HK-2 (cell line): ENCODE results near the gene RSPH1.

Source experiments
- DNase-seq: peaks from one replicate; pipeline ENCODE4 v3.0.0-alpha.2; 2018; ENCODE audit not compliant: unreplicated experiment

The RSPH1 gene

DNA sequence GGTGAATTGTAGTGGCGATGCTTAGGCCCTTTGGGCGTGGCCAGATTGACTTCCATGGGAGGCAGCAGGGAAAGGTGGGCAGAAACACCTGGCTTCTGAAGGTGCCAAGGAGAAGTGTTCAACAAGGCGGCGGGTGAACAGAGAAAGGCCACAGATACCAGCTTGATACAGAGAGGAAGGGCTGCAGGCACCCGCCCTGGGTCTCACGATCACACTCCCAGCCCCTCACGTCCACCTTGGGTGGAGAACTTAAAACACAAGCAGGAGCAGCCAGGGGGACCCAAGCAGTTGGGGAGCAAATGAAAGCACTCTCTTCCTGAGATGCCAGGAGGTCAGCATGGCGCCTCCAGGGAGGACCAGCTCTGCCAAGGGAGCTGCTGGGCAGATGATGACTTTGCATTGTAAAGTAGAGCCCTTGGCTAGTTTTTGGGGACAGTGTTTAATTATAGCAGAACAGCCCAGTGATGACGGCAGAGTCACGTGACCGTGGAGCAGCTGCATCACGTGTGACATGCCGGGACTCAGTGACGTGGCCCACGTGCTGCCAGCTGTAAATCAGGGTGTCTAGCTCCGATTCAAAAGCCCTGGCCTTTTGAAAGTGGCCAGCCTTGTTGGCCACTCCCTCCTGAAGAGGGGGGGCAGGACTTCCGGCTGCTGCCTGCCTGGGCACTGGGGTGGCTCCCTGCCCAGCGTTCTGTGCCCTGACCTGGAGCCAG lies 36.6 kb upstream of the RSPH1 start:
- no peak for DNase-seq

DNA sequence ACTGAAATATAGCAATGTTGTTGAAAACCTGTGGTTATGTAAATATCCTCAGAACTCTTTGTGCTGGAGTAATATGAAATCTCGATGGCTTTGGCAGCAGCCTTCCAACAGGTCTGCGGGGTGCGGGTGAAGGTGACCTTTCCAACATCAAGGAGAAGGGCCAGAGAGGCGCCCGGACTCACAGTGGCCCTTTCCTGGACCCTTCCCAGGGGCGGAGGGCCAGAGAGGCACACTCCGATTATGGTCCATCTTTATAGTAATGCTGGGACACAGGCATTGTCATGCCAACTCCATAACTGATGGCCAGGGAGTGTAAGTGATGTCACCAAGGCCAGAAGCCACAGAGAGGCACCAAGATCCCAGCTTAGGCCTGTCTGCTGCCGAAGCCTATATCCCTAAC lies 35.7 kb upstream of the RSPH1 start:
- DNase-seq = no peak

DNA sequence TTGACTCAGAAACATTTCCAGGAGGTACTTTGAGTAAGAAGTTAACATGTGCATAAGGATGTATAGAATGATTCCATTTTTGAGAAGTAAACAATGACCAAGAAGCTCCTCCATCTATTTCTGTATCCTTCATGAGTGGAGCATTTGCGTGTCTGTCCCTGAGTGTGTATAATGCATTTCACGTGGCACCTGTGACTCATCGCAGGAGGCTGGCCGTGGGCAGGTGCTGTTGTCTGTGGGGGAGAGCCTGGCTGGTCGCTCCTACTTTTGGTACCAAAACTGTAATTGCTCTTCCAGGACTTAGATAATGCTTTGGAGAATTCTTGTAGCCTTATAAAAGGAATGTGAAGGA lies 34.1 kb upstream of the RSPH1 start:
- DNase-seq = no peak

DNA sequence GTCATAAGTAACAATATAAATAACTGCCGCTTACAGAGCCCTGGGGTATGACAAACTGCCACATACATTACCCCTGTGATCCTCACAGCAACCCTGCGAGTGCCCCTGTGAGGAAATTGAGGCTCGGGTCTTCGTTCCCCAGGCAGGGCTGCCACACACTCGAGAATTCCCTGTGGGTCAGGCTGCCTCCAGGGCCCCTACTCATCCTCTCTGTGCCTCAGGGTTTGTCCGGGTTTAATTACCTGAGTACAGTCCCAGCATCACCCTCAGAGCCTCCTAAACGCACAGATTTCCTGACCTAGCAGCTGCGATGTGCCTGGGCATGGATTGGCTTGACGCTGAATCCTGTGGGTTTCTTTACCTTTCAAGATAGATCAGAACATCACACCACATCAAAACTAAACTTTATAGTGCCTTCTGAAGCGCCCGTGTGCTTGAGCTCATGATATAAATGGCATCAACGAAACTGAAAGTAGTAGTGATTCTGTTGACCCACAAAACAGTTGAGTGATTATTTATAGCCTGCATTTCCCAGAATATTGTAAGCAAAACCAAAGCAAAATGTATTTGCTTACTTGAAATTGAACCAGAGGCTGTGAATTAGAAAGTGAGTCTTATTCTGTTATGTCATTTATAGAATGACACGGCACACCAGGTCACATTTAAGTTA lies 31.6 kb upstream of the RSPH1 start:
- DNase-seq = no peak

DNA sequence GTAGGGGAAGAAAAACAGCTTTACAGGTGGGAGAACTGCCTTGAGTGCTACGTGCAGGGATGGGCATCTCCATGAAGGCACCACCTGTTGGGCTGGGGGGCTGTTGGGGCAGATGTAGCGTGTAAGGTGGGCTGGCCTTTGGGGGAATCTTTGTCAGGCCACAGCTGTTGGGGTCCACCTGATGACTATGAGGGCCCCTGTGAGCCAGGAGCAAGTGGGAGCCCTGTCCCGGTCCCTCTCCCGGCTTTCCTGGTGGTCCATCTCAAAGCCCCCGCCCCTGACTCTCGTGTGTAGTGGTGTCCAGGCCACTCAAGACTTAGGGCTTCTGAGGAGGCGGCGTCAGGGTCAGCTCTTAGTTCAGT lies 31.1 kb upstream of the RSPH1 start:
- DNase-seq = no peak

DNA sequence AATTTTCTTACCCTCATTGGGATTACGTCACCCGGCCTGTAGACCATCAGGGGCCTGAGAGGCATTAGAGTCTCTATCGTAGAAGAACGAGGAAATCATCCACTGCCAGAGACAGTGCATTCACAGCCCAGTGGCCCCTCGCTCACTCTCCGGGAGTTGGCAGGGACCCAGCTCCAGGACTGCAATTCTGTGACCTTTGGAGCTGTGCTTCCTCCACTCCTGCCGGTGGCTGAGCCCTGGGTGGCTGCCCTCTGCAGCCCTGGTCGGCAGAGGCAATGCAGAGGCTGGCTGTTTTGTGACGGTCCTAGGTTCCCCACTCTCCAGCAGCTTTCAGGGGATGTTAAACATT lies 30.3 kb upstream of the RSPH1 start:
- no peak for DNase-seq

DNA sequence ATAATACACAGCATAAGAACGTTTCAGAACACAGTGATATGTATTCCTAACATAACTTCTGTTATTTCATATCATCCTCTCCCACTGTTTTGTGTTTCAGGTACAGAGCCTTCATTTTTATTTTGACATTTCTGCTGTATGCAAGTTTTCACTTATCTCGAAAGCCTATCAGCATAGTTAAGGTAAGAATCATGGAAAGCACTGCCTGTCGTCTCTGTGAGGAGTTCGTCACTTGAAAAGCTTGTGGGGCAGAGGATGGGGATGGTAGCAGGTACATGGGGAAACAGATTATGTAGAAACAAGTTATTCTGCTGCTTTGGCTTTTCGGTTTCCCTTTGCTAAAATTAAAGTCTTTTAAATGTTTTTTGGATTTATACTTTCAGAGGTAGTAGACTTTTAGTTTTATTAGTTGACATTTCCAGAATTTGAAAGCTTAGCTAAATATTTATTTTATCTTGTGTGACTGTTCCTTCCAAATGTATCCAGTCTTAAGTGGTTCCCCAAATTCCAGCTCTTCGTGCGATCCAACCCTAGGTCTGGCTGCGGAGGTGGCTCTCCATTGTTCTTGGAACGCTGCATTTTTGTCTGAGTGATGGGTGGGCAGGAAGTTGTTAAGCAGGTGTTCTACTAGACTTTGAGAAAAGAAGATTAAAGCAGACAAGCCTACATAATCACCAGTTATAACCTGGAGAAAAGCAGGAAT lies 29.8 kb upstream of the RSPH1 start:
- no peak for DNase-seq

DNA sequence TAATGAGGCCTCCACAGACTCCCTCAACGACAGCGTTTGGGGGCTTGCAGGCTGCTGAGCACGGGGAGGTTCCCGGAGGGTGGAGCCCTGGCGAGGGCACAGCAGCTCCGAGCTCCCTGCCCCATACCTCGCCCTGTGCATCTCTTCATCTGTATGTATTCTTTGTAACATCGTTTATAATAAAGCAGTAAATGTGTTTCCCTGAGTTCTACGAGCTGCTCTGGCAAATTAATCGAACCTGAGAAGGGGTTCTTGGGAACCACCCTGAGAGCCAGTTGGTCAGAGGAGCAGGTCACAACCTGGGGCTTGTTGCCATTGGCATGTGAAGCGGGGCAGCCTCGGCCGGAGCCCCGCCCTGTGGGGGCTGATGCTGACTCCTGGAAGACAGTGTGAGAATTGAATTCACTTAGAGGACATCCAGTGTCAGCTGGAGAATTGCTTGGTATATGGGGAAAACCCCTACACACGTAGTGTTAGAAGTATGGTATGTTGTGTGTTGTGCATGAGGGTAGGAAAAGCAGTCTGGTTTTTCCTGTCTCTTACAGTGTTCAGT lies 29.1 kb upstream of the RSPH1 start:
- no peak for DNase-seq

DNA sequence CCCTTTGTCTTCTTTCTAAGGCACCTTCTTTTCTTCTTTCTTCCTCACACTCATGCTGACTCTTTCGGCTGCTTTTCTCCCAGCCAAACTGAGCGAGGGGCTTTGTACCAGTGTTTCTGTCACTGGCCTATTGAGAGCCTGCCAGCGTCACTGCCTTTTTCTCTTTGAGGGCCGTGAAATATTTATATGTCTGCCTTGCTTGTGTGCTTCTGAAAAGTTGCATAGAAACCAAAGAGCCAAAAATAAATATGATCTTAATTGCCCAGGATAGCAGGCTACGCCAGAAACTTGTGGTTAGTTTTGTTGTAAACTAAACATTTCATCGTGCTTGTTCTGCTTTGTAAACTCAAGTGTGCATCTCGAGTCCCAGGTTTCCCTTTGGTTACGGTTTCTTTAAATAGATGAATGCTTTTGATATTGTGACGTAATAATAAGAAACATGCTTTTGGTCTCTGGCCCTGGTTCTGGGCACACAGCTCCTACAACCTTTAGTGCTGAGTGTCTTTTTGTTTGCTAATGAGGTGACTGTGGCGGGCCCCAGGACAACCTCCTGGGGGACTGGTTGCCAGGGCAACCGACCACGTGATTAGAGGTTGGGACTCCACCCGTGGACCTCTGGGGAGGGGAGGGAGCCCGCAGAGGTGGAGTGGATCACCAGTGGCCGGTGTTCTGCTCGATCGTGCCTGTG lies 28.5 kb upstream of the RSPH1 start:
- no peak for DNase-seq

DNA sequence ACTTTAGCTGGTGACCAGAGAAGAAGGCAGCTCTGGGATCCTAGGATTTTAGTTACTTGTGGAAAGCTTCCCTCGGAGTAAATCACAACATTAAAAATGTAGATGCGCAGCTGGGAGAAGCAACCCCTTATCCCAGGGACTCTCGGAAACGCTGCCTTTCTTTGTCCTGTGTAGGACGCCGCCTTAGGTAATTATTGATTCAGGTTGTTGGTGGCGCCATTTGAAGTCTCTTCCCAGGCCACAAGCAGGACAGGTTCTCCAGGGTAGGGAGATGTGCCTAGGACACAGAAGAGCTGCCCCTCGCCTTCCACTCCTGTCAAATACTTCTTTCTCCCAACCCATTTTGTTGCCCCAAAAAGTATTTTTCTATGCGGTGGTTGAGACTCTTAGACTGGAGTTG lies 27.9 kb upstream of the RSPH1 start:
- no peak for DNase-seq

DNA sequence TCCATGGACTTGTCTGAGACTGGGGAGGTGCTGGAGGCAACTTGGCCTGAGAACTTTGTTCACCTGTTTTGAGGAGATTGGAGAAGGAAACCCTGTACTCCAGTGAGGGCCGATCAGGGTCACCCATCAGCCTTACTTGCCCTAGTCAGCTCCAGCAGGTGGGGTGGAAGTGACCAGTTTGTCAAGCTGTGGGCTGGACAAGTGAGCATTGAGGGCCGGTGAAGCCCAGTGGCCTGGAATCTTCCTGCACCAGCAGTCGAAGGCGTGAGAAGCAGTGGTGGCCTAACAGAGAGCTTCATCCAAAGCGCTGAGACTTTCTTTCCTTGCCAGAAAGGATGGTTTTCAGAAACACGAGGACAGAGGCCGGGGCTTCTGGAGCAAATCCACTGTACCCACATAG lies 27.2 kb upstream of the RSPH1 start:
- DNase-seq = no peak

DNA sequence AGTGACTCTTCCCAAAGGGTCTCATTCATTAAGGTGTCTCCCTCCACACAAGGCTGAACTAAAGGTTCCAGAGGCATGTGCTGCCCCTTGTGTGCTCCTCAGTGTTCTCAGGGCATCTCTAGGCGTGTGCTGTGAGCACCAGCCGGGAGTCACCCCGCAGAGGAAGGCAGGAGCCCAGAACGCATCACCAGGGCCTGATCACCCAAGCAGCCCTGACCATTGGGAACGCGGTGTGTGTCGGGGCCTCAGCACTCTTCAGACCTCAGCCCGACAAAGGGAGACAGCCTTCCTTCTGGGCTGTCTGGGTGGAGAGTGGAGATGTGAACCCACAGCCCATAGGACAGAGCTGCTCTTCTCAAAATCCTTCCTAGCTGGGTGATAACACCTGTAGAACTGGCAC lies 26.7 kb upstream of the RSPH1 start:
- no peak for DNase-seq

DNA sequence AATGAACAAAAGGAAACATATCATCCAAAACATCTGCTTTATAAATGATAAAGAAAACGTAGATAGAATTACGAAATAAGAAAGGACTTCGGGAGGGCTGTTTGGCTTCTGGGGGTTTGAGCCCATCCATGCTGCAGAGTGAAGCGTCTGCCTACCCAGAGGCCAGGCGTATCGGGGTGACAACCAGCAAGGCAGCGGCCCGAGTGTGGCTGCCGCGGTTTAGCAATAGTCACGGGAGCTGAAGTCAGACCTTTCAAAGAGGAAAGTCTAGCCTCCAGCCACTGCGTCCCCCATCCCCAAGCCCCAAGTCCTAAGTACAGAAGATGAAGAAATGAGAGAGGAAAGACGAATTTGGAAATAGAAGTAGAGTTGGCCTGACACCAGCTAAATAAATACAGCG lies 26.2 kb upstream of the RSPH1 start:
- DNase-seq = no peak

DNA sequence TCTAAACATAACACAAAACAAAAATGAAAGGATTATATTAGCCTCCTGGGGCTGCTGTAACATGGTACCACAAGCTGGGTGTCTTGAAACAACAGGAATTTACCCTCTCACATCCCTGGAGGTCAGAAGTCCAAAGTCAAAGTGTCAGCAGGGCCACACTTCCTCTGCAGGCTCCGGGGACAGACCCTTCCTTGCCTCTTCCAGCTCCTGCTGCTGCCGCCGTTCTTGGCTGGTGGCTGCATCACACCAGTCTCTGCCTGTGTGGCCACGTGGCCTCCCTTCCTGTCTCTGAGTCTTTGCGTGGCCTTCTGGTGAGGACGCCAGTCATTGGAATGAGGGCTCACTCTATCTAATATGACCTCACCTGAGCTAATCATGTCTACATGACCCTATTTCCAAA lies 25.8 kb upstream of the RSPH1 start:
- DNase-seq = no peak

DNA sequence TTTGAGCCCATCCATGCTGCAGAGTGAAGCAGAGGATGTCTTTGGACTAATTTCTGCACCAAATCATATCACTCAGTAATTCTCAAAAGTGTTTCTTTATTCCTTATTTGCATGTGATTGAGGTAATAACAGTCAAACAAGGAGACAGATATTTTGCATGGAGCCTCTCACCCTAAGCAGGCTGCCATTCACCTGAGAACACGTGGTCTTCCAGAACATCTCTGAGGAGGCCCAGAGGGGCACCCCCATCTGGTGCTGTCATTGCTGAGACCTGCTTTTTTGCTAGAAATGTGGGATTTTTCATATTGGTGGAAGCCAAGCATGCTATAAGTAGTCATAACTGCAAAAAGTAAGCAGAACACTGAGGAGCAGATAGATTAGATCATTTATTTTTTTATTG lies 25.4 kb upstream of the RSPH1 start:
- DNase-seq = no peak

DNA sequence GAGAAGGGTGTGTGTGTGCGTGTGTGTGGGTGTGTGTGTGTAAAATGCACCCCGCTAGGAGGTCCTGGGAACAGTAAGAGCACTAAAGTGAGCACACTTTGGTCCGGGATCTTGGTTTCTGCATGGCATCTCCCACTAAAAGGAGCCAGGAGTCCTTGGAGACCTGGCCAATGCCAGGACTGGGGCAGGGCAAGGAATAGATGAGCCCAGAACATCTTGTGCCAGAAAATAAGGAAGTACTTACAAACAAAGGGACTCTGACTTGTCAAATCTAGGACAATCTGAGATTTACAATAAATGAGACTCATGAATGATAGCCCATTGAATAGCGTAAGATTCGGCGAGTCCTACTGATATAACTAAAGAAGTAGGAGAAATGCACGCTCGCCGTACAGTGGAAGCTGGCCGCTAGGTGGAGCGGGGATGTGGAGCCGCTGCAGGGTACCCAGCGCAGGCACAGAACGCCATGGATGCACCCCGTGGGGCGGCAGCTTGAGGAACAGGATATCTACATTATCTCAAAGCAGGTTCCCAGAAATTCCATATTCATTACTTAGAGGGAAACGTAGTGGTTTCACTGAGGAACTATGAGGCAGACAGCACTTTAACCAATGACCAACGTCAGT lies 24.7 kb upstream of the RSPH1 start:
- DNase-seq = no peak

DNA sequence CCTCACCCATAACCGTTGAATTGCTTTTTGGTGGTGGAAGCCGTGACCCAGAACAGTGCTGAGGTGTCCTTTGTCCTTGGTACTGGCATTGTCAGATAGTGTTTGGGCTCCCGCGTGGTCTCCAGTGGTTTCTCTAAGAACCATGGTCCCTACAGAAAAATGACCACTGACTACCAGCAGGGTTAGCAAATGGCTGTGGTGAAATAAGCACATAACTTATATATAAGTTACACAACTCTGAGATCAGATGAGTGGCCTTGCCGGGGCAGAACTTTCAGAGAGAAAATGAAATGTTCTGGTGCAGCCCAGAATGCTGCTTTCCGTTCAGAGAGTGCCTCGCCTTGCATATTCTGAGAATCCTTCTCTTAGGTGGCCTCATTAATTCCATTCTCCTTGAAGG lies 22.6 kb upstream of the RSPH1 start:
- DNase-seq = no peak

DNA sequence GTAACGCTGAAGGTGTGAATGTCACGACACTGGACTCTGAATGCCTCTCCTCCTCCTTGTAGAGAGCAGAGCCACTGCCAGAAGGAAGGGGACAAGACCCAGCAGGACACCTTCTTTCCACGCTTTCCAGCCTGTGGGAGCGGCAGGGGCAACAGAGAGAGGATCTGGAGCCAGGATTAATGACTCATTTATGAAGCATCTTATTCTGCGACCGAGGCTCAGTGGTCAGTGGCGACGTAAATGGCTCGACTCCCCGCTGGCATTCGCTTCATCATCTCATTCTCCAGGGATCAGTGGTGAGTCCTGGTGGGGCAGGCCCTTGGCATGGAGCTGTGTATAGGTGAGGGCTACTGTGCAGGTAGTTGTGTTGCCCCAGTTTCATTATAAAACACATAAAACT lies 22.2 kb upstream of the RSPH1 start:
- DNase-seq = peak; percentile 62

DNA sequence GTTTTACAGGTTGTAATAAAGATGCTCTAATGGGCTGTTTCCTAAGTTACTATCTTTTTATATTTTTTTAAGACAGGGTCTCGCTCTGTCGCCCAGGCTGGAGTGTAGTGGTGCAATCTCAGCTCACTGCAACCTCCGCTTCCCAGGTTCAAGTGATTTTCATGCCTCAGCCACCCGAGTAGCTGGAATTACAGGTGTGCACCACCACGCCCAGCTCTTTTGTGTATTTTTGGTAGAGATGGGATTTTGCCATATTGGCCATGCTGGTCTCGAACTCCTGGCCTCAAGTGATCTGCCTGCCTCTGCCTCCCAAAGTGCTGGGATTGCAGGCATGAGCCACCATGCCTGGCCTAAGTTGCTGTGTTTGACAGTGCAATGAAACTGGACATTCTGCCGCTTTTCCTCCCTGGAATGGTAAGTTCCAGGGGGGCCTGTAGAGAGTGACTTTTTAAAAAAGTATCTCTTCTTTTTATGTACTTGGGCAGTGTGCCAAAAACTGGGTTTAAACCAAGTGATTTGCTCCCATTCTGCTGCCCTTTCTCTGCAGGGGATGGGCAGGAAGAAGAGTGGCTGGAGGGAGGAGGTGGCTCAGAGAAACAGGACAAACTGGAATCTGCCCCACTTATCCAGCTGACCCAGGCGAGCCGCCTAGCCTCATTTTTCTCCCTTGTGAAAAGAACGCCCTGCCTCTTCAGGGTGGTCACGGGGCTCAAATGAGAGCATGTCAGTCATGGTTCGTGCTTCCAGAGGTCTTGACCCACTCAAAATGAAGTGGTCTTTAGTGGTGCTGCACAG lies 19.9 kb upstream of the RSPH1 start:
- no peak for DNase-seq

DNA sequence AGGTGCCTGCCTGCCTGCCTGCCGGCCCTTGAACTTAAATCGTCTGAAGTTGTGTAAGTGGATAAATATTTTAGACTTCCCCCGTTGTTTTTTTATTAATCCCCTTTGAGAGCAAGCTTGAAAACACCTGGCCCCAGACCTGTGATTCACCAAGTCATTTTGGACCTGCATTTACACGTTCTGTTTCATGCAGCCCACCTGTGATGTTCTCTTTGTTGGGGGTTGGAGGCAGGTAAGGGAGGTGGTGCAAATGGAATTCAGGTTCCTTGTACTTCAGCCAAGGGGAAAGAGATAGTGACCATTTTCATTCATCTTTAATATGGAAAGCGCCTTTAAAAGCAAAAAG lies 18.8 kb upstream of the RSPH1 start:
- DNase-seq = no peak
